ENCODE results near the gene KCNQ2.

Gene KCNQ2

GRCh38 chr20:63368151-63368550 is 104.3 kb downstream of the KCNQ2 start:
- H3K9ac ChIP-seq (ENCODE audit: low read length) = no peak overlapping the region
- H3K27me3 ChIP-seq (ENCODE audit: control insufficient read depth, insufficient read depth, low read length) = peaks cover 4% of the 10 kb centered on the region; the same call in 1 of the 2 replicates
- H3K4me1 ChIP-seq (ENCODE audit: control insufficient read depth, insufficient read depth, low read length) = 0 out of 2 replicates have a peak, but pooled peaks cover 2% of the 10 kb centered on the region

GRCh38 chr20:63367446-63368055 is 104.9 kb downstream of the KCNQ2 start:
- Histone ChIP-seq H3K36me3 (ENCODE audit: control insufficient read depth, insufficient read depth, low read length) (no peaks in the 10 kb centered on the region), H3K27me3 (ENCODE audit: control insufficient read depth, insufficient read depth, low read length) (peaks cover 10% of the 10 kb centered on the region), H3K27ac (ENCODE audit: low read depth, low read length) (no peak overlapping the region), H3K4me3 (ENCODE audit: low read depth, low read length) (no peak overlapping the region), H3K9ac (ENCODE audit: low read length) (no peak overlapping the region), H3K4me1 (ENCODE audit: control insufficient read depth, insufficient read depth, low read length) (peaks cover 6% of the 10 kb centered on the region; the same call in 1 of the 2 replicates), H3K9me3 (ENCODE audit: control insufficient read depth, insufficient read depth, low read depth, low read length) (no peaks in the 10 kb centered on the region)

More at GRCh38 chr20:63368151-63368550, 104.3 kb downstream of the KCNQ2 start:
- no peaks in the 10 kb centered on the region for H3K9me3 ChIP-seq (ENCODE audit: control insufficient read depth, insufficient read depth, low read depth, low read length)
- H3K27ac ChIP-seq (ENCODE audit: low read depth, low read length) = no peak overlapping the region
- H3K36me3 ChIP-seq (ENCODE audit: control insufficient read depth, insufficient read depth, low read length) = no peaks in the 10 kb centered on the region
- no peak overlapping the region for H3K4me3 ChIP-seq (ENCODE audit: low read depth, low read length)

DNA sequence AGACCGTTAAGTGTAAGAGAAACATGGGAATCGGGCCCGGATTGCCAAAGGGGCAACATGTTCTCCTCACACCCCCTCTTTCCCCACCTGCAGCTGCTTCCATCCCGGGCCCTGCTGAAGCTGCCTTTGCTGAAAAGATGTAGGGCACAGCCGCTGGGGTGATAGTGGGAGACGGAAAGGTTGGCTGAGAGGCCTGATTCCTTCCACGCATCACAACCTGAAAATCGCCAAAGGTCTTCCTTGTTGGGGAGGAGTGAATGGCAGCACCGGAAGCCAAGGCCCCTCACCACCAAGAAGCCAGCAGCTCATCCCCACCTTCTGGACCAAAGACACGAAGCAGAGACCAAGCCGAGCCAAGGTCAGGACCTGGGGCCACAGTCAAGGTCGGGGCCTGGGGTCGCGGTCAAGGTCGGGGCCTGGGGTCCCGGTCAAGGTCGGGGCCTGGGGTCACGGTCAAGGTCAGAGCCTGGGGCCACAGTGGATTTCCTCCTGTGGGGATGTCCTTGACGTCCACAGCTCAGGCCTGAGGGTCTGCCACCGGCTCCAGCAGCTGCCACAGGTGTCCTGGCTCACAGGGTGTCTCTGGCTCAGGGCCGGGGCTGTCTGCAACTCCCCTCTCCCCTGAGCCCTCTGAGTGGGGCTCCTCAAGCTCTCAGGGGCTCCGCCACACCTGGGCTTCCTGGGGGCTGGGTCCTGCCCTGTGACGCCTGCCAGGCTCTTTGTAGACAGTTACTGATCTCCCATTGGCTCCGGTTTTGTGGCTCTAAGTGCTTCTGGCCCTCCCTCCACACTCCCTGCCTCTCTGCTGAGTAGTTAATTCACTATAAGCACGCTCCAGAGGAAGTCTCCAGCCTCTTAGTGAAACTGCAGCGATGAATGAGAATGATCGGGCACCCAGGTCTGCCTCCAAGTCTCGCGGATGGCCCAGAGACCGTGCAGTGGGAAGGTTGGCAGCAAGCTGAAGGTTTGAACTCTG is 105.8 kb downstream of the KCNQ2 start:
- Histone ChIP-seq H3K4me3 (ENCODE audit: low read depth, low read length) (no peak overlapping the region), H3K27me3 (ENCODE audit: control insufficient read depth, insufficient read depth, low read length) (peaks cover 18% of the 10 kb centered on the region), H3K9me3 (ENCODE audit: control insufficient read depth, insufficient read depth, low read depth, low read length) (no peaks in the 10 kb centered on the region), H3K27ac (ENCODE audit: low read depth, low read length) (no peak overlapping the region), H3K36me3 (ENCODE audit: control insufficient read depth, insufficient read depth, low read length) (no peaks in the 10 kb centered on the region), H3K9ac (ENCODE audit: low read length) (no peak overlapping the region), H3K4me1 (ENCODE audit: control insufficient read depth, insufficient read depth, low read length) (peaks cover 9% of the 10 kb centered on the region; the same call in 1 of the 2 replicates)

- H3K27me3 ChIP-seq (ENCODE audit: control insufficient read depth, insufficient read depth, low read length) = peaks cover 26% of the 10 kb centered on the region
- H3K9me3 ChIP-seq (ENCODE audit: control insufficient read depth, insufficient read depth, low read depth, low read length) = no peaks in the 10 kb centered on the region
- H3K27ac ChIP-seq (ENCODE audit: low read depth, low read length) = no peak overlapping the region
- peaks cover 9% of the 10 kb centered on the region; the same call in 1 of the 2 replicates for H3K4me1 ChIP-seq (ENCODE audit: control insufficient read depth, insufficient read depth, low read length)
- no peaks in the 10 kb centered on the region for H3K36me3 ChIP-seq (ENCODE audit: control insufficient read depth, insufficient read depth, low read length)
- H3K9ac ChIP-seq (ENCODE audit: low read length) = no peak overlapping the region
- H3K4me3 ChIP-seq (ENCODE audit: low read depth, low read length) = no peak overlapping the region
Measured at GRCh38 chr20:63365601-63366389, 106.7 kb downstream of the KCNQ2 start.

DNA sequence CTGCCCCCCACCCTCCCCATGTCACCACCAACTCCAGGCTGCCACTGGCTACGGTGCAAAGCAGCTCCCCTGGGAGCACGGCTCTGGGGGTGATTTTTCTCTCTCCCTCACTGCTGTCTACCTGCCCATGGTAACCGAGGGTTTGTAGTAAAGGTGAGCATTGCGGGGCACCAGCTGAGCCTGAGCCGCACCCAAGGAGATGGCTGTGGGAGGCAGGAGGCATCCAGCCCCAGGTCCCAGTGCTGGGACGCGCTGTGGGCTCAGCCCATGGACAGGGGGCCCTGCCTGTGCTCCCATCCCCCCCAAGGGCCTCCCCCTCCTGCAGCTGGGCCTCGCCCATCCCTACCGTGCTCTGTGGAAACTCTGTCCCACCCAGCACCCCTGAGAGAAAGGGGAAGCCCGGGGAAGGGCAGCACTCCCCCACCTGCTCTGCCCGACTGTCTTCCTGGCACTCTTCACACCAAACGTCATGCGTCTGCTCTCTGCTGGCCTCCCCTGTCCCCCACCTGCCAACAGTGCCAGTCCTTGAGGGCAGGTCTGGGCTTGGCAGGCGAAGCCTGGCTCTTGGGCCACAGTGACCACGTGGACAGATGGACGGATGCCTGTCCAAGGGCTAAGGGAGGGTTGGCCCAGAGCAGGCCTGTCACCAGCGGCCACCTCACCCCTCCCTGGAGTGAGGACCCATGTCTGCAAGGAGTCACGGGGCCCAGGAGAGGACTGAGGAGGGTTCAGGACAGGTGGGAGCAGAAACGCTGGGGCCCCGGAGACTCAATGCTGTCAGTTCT is 107.5 kb downstream of the KCNQ2 start:
- Histone ChIP-seq H3K36me3 (ENCODE audit: control insufficient read depth, insufficient read depth, low read length) (no peaks in the 10 kb centered on the region), H3K4me3 (ENCODE audit: low read depth, low read length) (no peak overlapping the region), H3K27me3 (ENCODE audit: control insufficient read depth, insufficient read depth, low read length) (peaks cover 34% of the 10 kb centered on the region), H3K4me1 (ENCODE audit: control insufficient read depth, insufficient read depth, low read length) (peaks cover 15% of the 10 kb centered on the region; the same call in 1 of the 2 replicates), H3K27ac (ENCODE audit: low read depth, low read length) (no peak overlapping the region), H3K9ac (ENCODE audit: low read length) (no peak overlapping the region), H3K9me3 (ENCODE audit: control insufficient read depth, insufficient read depth, low read depth, low read length) (no peaks in the 10 kb centered on the region)

DNA sequence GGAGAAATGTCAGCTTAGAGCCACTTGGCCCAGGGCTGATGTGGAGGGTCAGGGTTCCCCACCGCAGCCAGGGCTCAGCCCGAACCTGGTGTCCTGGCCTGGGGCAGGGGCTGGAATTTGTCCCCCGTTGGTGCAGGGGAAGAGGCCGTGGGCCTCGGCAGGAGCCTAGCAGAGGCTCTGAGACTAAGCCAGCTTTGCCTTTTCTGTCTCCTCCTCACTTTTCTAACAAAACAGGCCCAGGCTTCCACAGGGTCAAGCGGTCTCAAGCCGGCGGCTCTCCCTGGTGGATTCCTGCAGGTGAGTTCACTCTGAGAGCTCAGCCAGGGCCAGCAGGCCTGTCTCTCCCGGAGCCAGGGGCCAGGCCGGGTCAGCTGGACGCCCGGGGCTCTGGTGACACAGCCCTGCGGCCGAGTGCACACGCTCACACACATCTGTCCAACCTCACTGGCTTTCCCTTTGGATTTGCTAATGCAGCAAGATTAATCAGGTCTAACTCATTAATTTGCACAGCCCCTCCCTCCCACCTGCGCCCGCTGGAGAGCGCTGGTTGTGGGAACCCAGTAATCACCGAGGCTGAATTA is 108.4 kb downstream of the KCNQ2 start:
- Histone ChIP-seq H3K27ac (ENCODE audit: low read depth, low read length) (no peak overlapping the region), H3K9me3 (ENCODE audit: control insufficient read depth, insufficient read depth, low read depth, low read length) (no peaks in the 10 kb centered on the region), H3K27me3 (ENCODE audit: control insufficient read depth, insufficient read depth, low read length) (peaks cover 42% of the 10 kb centered on the region), H3K4me3 (ENCODE audit: low read depth, low read length) (no peak overlapping the region), H3K4me1 (ENCODE audit: control insufficient read depth, insufficient read depth, low read length) (peaks cover 15% of the 10 kb centered on the region; the same call in 1 of the 2 replicates), H3K9ac (ENCODE audit: low read length) (no peak overlapping the region), H3K36me3 (ENCODE audit: control insufficient read depth, insufficient read depth, low read length) (no peaks in the 10 kb centered on the region)

DNA sequence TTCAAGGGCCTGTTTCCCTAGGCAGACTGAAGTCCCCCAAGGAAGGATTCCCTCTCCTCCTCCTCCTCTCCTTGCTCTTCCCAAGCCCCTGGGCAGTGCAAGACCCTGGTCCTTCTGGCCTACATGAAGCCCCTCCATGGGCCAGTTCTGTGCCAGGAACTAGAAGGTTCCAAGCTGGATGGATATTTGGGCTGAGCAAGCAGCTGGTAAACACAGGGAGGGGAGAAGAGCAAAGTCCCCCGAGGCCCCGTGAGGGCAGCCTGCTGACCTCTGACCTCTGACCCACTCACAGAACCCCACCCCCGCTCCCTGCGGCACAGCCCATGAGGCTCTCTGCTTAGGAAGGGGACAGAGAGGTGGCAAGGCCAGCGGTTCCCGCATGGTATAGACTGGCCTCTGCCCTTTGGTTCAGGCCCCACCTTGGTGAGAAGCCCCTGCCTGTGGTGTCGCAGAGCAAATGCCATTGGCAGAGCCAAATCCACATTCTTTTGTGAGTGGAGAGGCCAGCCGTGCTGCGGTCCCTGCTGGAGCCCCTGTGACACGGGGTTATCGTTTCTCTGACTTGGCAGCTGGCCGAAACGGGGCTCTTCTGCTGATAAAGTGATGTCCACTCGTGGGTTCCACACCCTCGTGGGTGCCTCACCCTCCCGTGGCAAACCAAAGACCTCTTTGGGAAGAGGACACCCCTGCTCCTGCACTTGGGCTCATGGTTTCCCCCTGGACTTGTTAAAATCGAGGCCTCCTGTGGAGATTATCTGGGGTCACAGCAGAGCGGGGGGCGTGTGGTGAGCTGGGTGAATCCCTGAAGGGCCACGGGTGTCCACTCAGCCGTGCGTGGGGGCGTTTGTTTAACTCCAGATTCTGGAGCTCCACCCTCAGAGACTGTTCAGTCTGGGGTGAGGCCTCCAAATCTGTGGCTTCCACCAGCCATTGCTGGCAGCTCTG is 109.2 kb downstream of the KCNQ2 start:
- H3K4me3 ChIP-seq (ENCODE audit: low read depth, low read length) = no peak overlapping the region
- no peak overlapping the region for H3K9ac ChIP-seq (ENCODE audit: low read length)
- peaks cover 42% of the 10 kb centered on the region for H3K27me3 ChIP-seq (ENCODE audit: control insufficient read depth, insufficient read depth, low read length)
- H3K27ac ChIP-seq (ENCODE audit: low read depth, low read length) = no peak overlapping the region
- peaks cover 15% of the 10 kb centered on the region; the same call in 1 of the 2 replicates for H3K4me1 ChIP-seq (ENCODE audit: control insufficient read depth, insufficient read depth, low read length)
- H3K36me3 ChIP-seq (ENCODE audit: control insufficient read depth, insufficient read depth, low read length) = no peaks in the 10 kb centered on the region
- no peaks in the 10 kb centered on the region for H3K9me3 ChIP-seq (ENCODE audit: control insufficient read depth, insufficient read depth, low read depth, low read length)

DNA sequence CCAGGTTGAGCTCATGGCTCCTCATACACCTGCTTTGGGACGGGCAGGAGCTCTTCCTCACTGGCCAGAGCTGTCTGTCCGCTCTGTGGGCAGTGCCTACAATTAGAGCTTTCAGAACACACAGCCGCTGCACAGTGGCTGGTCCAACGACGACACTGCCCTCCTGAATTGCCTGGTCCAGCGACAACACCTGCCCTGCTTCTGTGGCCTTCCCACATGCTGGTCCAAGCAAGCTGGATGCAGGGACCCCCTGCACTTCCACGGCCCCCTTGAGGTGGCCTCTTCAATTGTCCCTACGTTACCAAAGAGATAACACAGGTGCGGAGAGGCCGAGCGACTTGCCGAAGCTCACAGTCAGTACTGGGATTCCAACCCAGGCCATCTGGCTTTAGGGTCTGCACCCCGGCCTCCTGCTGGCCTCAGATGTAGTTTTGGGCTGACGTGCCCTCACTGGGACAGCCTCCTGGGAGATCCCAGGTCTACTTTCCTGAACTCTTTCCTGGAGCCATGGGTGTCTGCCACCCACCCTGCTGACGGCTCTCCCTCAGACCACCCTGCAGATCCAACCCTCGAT is 109.9 kb downstream of the KCNQ2 start:
- peaks cover 42% of the 10 kb centered on the region for H3K27me3 ChIP-seq (ENCODE audit: control insufficient read depth, insufficient read depth, low read length)
- no peak overlapping the region for H3K4me3 ChIP-seq (ENCODE audit: low read depth, low read length)
- peaks cover 15% of the 10 kb centered on the region; the same call in 1 of the 2 replicates for H3K4me1 ChIP-seq (ENCODE audit: control insufficient read depth, insufficient read depth, low read length)
- H3K27ac ChIP-seq (ENCODE audit: low read depth, low read length) = no peak overlapping the region
- no peak overlapping the region for H3K9ac ChIP-seq (ENCODE audit: low read length)
- H3K9me3 ChIP-seq (ENCODE audit: control insufficient read depth, insufficient read depth, low read depth, low read length) = no peaks in the 10 kb centered on the region
- no peaks in the 10 kb centered on the region for H3K36me3 ChIP-seq (ENCODE audit: control insufficient read depth, insufficient read depth, low read length)
